SK-N-SH (cell line): ENCODE measurements around the gene GALNT14. TPM values are rescaled to one million over a fixed set of nuclear protein-coding genes. Genes with fewer than 3 reads are reported as not detected.
A peak's percentile ranks its signal among the peaks of the same experiment; 100 is the strongest.

Experiments used
- CTCF ChIA-PET: fragments of 300-600, 350-600 bp; formaldehyde crosslinking; extraction: SDS; loops from one replicate; lab custom pipeline; 2021; lab: Yijun Ruan, JAX
- POLR2A ChIA-PET: fragments of 350-600 bp; sonication (Branson Sonifier 250); formaldehyde crosslinking; extraction: SDS; loops from one replicate; lab custom pipeline; 2020; ENCODE audit warnings: antibody characterized with exemption, inconsistent platforms; lab: Yijun Ruan, JAX
- DNase-seq: peaks from one replicate; pipeline ENCODE4 v3.0.0; 2012
- H2AFZ ChIP-seq: fragments of 200-600 bp; sonication (generic); 2 replicates; pipeline ENCODE4 v1.8.1; 2016; ENCODE audit warnings: antibody characterized with exemption, mild to moderate bottlenecking, low read depth
- H3F3A ChIP-seq: fragments of 200-600 bp; sonication (generic); replicated peaks from 2 replicates; pipeline ENCODE3; 2016; ENCODE audit warnings: antibody characterized with exemption, mild to moderate bottlenecking; ENCODE audit not compliant: insufficient read depth
- H3K27ac ChIP-seq, 2 experiments: fragments of 200-500 bp in 1 of 2; fragments of 200-600 bp in 1 of 2; sonication (Bioruptor generic) in 1 of 2; sonication (generic), shearing (Covaris generic) in 1 of 2; 2 replicates each; pipeline versions ENCODE4 v1.5.1 to v1.6.1; 2014 to 2016; ENCODE audit warnings: low read depth in 2 of 2, inconsistent platforms in 1 of 2, low read length in 1 of 2, mild to moderate bottlenecking in 1 of 2, mixed read lengths in 1 of 2
- H3K27me3 ChIP-seq: fragments of 200-600 bp; sonication (generic), shearing (Covaris generic); 2 replicates; pipeline ENCODE4 v1.6.1; 2016; ENCODE audit warnings: mixed run types; ENCODE audit not compliant: insufficient read depth
- H3K36me3 ChIP-seq, 2 experiments: fragments of 200-500 bp in 1 of 2; fragments of 200-600 bp in 1 of 2; sonication (Bioruptor generic) in 1 of 2; sonication (generic) in 1 of 2; replicated peaks in 1 of 2; 2 replicates each; pipeline versions ENCODE3 to v1.5.1; 2014 to 2016; ENCODE audit warnings: low read length in 1 of 2, mild to moderate bottlenecking in 1 of 2; ENCODE audit not compliant: insufficient read depth in 2 of 2, control insufficient read depth in 1 of 2
- H3K4me1 ChIP-seq, 2 experiments: fragments of 200-500 bp in 1 of 2; fragments of 200-600 bp in 1 of 2; sonication (Bioruptor generic) in 1 of 2; sonication (generic), shearing (Covaris generic) in 1 of 2; 2 replicates each; pipeline versions ENCODE4 v1.5.1 to v1.6.1; 2014 to 2016; ENCODE audit warnings: low read depth in 1 of 2, low read length in 1 of 2, mixed run types in 1 of 2; ENCODE audit not compliant: insufficient read depth in 2 of 2, control insufficient read depth in 1 of 2
- H3K4me2 ChIP-seq: fragments of 200-600 bp; sonication (generic), shearing (Covaris generic); 2 replicates; pipeline ENCODE4 v1.6.1; 2017; ENCODE audit warnings: mixed run types
- H3K4me3 ChIP-seq, 2 experiments: fragments of 200-500 bp in 1 of 2; fragments of 200-600 bp in 1 of 2; sonication (Bioruptor generic) in 1 of 2; sonication (generic), shearing (Covaris generic) in 1 of 2; 2 replicates each; pipeline versions ENCODE4 v1.5.1 to v1.8.1; 2014 to 2016; ENCODE audit warnings: low read depth in 2 of 2, inconsistent platforms in 1 of 2, low read length in 1 of 2, mild to moderate bottlenecking in 1 of 2, mixed read lengths in 1 of 2, moderate library complexity in 1 of 2
- H3K79me2 ChIP-seq: fragments of 200-600 bp; sonication (generic); 2 replicates; pipeline ENCODE4 v1.8.1; 2017; ENCODE audit warnings: mild to moderate bottlenecking; ENCODE audit not compliant: insufficient read depth
- H3K9ac ChIP-seq: fragments of 200-600 bp; sonication (generic); 2 replicates; pipeline ENCODE4 v1.6.1; 2017; ENCODE audit warnings: mixed run types
- H3K9me2 ChIP-seq: fragments of 200-600 bp; sonication (generic); 2 replicates; pipeline ENCODE4 v1.6.1; 2017; ENCODE audit warnings: mixed run types
- H3K9me3 ChIP-seq: fragments of 200-600 bp; sonication (generic); 2 replicates; pipeline ENCODE4 v1.6.1; 2017; ENCODE audit warnings: mixed run types, mild to moderate bottlenecking, moderate library complexity
- H4K20me1 ChIP-seq: fragments of 200-600 bp; sonication (generic); 2 replicates; pipeline ENCODE4 v1.6.1; 2017; ENCODE audit warnings: mild to moderate bottlenecking, mixed run types; ENCODE audit not compliant: insufficient read depth
- CHD2 ChIP-seq: fragments of 150-350 bp; IDR thresholded peaks from 2 replicates; pipeline ENCODE4 v1.6.1; 2018; ENCODE audit warnings: low read length; ENCODE audit not compliant: partially characterized antibody
- FOXJ3 ChIP-seq: sonication (generic); formaldehyde crosslinking; IDR thresholded peaks from 2 replicates; pipeline ENCODE4 v1.5.1; 2020; ENCODE audit warnings: mild to moderate bottlenecking, missing genetic modification reagents
- FOXM1 ChIP-seq: IDR thresholded peaks from 2 replicates; pipeline ENCODE4 v1.4.0; 2012; ENCODE audit warnings: low read depth, mild to moderate bottlenecking
- GATA2 ChIP-seq: sonication (generic); formaldehyde crosslinking; IDR thresholded peaks from 2 replicates; pipeline ENCODE4 v1.5.0; 2020; ENCODE audit warnings: mild to moderate bottlenecking, missing genetic modification reagents
- MXI1 ChIP-seq: IDR thresholded peaks from 2 replicates; pipeline ENCODE4 v1.6.1; 2012; ENCODE audit warnings: mild to moderate bottlenecking, low read depth, low read length, improper control_type of control experiment
- PBX3 ChIP-seq: IDR thresholded peaks from 2 replicates; pipeline ENCODE4; 2012
- RAD21 ChIP-seq: IDR thresholded peaks from 2 replicates; pipeline ENCODE4 v1.6.1; 2012; ENCODE audit warnings: mild to moderate bottlenecking, low read length
- RCOR1 ChIP-seq: fragments of 150-350 bp; IDR thresholded peaks from 2 replicates; pipeline ENCODE4 v1.6.1; 2017; ENCODE audit warnings: antibody characterized with exemption, low read length
- REST ChIP-seq: IDR thresholded peaks from 2 replicates; pipeline ENCODE4 v1.6.1; 2012; ENCODE audit warnings: mild to moderate bottlenecking, low read depth, low read length, moderate library complexity
- YY1 ChIP-seq: IDR thresholded peaks from 2 replicates; pipeline ENCODE4 v1.4.0; 2012; ENCODE audit warnings: low read depth, mild to moderate bottlenecking
- WGBS: methylation state at CpG from one replicate; pipeline ENCODE4 v1.1.6; 2017; ENCODE audit warnings: low lambda C conversion rate; 5-methylcytosine and 5-hydroxymethylcytosine counted together
- polyA plus RNA-seq, 3 experiments: library from polyadenylated mRNA; depleted of rRNA; stranded (reverse); fragments of >200 nt; gene quantifications; 2 replicates each; pipeline ENCODE4 v1.2.3, GENCODE V29; 2012

Gene GALNT14
- polyA plus RNA-seq, 1 of the 3 experiments (the other 2 are of a cell fraction): 1.6 TPM

- CTCF ChIA-PET: interaction anchor here (0.5 to 3.9 kb wide), 10 partner anchors 9 to 274 kb away, joined by 3 to 17 read pairs (median 4); partner anchors contain the start of gene GALNT14
Measured at GRCh38 chr2:30985493-30986230, 152.6 kb downstream of the GALNT14 start.

More at GRCh38 chr2:30985493-30986230, 152.6 kb downstream of the GALNT14 start:
- H4K20me1 ChIP-seq: no peaks in the 10 kb centered on the region
- H3F3A ChIP-seq: no peaks in the 10 kb centered on the region
- no peaks in the 10 kb centered on the region for H3K27me3 ChIP-seq
- no peak overlapping the region for H2AFZ ChIP-seq
- 18% methylated on average over 8 of the region's 9 CpGs for WGBS
- no peak overlapping the region for H3K4me2 ChIP-seq
- H3K4me1 ChIP-seq: peaks cover 0 to 80% of the 10 kb centered on the region in 2 experiments; a peak in 2 of 4 replicates
- peak; percentile 75 for DNase-seq
- no peaks in the 10 kb centered on the region for H3K9me3 ChIP-seq
- H3K9me2 ChIP-seq: no peaks in the 10 kb centered on the region
- no peak overlapping the region for H3K4me3 ChIP-seq
- POLR2A ChIA-PET: no interaction called here
- H3K79me2 ChIP-seq: no peaks in the 10 kb centered on the region
- no peak overlapping the region for H3K9ac ChIP-seq
- H3K27ac ChIP-seq: peak overlapping the region in 1 of 2 experiments; percentile 96; a peak in 2 of 4 replicates
- TF ChIP-seq RAD21 (0 out of 2 replicates have a peak, but pooled peaks have one; percentile 15), FOXJ3 (CRISPR knock-in tag) (0 out of 2 replicates have a peak, but pooled peaks have one; percentile 69), RCOR1 (peak; percentile 30; the same call in 1 of the 2 replicates), GATA2 (CRISPR knock-in tag) (peak; percentile 69), MXI1 (0 out of 2 replicates have a peak, but pooled peaks have one; percentile 36), CHD2 (peak; percentile 69), REST (no peak), FOXM1 (no peak), YY1 (no peak), PBX3 (no peak)
- no peaks in the 10 kb centered on the region for H3K36me3 ChIP-seq
